Measurements from ENCODE around the gene NPIPB8.
"Not testable (repeated sequence)": the region's sequence is repeated elsewhere in the genome, so short reads cannot be mapped to it uniquely, and the experiment has no call there.

Gene NPIPB8

DNA sequence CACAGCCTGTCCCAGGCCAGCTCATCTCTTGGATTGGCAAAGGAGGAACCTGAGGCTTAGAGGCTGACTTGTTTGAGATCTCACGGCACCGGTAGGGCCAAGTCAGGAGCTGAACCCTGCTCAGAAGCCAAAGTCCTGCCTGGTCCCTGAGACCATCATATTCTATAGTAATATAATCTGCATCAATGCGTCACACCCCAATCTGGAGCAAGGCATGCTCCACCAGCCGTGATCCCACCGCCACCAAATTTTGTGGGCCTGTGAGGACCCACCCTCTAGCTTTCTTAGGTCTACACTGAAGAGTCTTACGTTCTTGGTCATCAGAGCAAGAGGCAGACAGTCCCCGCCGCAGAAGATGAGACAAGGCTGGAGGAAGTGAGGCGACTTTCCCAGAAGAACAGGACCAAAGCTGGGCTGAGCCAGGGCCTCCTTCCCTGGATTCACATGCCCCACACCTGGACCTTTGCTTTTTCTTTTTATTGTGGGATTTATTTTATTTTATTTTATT is 30.7 kb upstream of the NPIPB8 start:
- DNase-seq (ENCODE audit: low spot score): no peak

DNA sequence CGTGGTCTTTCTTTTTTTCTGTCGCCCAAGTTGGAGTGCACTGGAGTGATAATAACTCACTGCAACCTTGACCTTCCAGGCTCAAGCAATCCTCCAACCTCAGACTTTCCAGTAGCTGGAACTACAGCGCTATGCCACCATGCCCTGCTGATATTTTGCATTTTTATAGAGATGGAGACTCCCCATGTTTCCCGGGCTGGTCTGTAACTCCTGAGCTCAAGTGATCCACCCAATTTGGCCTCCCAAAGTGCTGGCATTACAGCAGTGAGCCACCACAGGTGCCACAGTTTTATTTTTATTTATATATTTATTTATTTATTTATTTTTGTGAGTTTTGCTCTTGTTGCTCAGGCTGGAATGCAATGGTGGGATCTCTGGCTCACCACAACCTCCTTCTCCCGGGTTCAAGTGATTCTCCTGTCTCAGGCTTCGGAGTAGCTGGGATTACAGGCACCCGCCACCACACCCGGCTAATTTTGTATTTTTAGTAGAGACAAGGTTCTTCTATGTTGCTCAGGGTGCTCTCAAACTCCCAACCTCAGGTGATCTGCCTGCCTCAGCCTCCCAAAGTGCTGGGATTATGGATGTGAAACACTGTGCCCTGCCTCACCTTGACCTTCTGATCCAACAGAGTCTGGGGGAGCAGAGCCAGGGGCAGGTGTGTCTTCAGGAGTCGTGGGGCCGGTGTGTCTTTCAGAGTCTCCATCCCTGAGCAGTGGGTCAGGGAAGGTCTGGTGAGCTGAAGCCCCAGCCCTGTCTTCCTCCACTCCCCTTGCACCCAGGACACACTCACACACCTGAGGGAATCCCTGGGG is 30.0 kb upstream of the NPIPB8 start:
- DNase-seq (ENCODE audit: low spot score): not testable (repeated sequence)

DNA sequence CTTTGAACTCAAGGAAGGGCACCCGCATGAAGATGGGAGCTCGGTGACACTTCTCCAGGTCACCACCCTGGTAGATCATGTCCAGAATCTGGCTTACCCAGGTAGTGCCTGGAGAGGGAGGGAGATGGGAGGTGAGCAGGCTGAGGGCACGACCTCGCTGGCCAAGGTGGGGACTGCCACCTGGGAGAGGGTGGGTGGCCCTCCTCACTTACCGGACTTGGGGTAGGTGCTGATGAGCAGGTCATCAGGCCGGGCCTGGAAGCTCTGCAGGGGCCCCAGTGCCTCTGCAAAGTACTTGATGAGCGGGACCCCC is 29.4 kb upstream of the NPIPB8 start:
- not testable (repeated sequence) for DNase-seq (ENCODE audit: low spot score)

DNA sequence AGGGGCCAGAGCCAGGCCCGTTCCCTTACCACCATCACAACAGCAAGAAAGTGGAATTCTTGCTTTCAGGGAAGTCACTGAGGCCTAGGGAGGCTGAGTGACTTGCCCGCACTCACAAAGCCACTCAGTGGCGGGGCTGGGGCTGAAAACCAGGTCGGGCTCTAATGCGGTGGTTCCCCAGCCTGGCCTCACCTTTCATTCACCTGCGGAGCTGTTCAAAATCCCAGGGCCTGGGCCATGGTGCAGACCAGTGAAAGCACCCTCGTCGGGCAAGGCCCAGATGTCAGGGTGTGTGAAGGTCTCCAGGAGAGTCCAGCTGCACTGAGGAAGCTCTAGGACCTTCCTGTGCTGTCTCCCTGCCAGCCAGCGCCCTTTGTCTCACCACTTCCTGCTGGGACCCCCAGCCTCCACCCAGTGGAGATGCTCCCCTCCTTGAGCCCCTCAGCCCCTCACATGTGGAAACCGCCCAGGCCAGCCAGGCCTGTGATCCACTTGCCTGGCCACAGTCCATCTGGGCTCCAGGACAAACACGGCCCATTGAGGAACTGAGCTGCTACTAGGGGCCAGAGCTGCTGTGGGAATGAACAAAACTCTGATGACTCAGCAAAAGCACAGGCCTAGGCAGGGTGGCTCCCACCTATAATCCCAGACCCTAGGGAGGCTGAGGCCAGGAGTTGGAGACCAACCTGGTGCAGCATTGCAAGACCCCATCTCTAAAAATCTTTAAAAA is 28.8 kb upstream of the NPIPB8 start:
- DNase-seq (ENCODE audit: low spot score): not testable (repeated sequence)

DNA sequence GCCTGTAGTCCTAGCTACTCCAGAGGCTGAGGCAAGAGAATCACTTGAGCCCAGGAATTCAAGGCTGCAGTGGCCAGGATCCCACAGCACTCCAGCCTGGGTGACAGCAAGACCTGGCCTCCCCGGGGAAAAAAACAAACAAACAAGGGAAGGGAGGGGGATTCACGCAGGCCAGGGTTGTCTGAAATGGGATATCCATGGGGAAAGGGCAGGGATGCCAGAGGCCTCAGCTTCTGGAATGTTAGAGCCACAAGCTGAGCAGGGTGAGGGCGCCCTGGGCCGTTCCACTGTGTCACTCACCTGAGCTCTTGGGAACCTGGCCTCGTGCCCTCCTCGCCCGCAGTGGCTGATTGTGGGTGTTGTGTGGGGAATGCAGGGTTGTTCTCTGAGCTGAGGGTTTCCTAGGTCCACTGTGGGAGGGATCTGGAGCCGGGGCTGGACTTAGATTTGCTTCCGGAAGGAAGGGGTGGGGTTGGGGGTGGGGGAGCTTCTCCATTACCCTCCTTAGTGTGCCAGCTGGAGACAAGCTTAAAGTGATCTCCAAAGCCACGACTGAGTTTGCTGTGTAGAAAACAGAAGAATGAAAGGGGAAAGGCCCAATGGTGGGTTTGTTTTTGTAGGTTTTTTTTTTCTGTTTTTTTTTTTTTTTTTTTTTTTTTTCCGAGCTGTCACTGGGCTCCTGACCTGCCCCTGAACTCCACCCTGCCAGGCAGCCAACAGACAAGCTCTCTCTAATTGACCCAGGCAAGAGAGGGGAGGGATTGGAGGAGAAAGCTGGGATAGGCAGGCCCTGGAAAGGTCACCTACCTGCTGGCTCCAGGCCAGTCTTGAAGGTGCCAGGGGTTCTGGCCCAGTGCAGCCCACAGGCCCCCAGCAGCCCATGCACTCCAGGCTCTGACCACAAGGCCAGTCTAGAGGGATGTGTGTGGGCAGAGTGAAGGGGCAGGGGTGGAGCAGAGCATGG is 28.0 kb upstream of the NPIPB8 start, which contains the start of gene SULT1A1:
Gene SULT1A1 (minus strand): TSS at position 414 of the 964 bp plus-strand sequence. CDS start 1,189 bp downstream, outside the sequence.
- no peak for DNase-seq (ENCODE audit: low spot score)

DNA sequence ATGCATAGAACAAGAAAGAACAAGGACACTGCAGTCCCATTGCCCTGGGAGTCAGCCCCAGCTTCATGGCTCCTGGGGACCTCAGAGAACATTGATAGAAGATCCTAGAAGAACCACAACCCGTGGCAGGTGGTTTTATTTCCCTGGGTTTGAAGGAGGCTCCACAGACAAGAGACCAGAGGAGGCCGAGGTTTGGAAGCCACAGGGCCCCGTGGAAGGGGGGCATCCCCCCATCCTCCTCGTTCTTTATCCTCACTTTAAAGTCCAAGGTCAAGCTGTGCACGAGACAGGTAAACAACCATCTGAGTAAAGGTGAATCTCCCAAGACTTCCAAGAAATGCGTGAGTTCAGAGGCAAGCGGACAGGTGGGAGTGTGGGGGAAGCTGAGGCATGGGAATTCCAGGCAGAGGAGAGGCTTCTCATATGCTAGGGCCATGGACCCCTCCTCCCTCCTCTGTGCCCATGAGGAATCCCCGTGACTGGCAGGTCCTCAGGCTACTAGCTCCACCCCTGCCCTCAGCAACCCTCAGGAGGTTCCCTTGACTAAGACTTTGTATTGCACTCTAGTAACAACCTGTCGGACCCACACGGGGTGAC is 27.2 kb upstream of the NPIPB8 start:
- no peak for DNase-seq (ENCODE audit: low spot score)

DNA sequence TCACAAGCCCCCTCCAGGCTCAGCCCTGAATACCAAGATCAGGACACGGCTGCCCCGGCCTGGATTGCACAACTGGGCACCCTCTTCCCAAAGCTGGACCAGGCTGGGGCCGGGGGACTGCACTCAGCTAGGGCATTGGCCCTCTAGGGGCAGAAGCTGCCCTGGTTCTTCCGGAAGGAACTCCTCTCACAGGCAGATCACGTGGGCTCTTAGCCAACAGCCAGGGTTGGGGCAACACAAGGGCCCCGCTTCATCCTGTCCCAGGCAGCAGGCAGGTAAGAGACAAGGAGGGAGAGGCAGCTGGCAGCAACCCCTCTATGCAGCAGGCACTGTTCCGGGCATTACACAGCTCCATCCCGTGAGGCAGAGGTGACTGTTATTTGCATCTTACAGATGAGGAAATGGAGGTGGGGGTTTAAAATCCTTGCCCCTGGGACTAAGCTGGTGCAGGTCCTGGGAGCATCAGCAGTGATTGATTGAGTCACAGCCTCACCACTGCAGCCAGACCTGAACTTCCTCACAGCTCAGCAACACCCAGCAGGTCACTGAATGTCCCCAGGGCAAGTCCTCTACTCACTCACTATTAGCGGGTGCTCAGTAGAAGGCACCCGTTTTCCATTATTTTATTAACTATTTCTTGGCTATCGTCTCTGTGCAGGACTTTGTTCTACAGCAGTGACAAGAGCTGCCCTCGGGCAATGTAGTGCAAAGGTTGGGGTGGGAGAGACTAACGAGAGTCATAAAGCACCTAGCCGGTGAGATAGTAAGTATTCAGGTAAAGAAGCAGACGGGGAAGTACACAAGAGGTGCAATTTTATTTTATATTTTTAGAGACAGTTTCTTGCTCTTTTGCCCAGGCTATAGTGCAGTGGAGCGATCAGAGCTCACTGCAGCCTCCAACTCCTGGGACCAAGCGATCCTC is 25.2 kb upstream of the NPIPB8 start:
- not testable (repeated sequence) for DNase-seq (ENCODE audit: low spot score)

DNA sequence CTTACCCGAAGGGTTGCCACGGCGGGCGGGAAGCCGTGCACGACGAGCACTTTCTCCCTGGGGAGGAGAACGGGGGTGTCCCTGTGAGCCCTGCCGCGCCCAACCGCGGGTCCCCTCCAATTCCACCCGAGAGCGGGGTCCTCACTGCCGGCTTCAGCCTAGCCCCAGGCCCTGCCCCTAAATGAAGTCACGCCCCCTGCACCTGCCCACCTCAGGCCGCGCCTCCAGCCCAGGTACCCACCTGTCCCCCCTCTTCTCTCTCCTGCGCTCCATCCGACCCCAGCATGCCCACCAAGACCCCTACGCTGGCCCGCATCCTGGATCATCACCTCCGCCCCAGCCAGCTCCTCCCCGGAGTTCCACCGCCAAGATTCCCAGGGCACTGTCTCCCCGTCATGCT is 24.0 kb upstream of the NPIPB8 start:
- DNase-seq (ENCODE audit: low spot score): not testable (repeated sequence)

DNA sequence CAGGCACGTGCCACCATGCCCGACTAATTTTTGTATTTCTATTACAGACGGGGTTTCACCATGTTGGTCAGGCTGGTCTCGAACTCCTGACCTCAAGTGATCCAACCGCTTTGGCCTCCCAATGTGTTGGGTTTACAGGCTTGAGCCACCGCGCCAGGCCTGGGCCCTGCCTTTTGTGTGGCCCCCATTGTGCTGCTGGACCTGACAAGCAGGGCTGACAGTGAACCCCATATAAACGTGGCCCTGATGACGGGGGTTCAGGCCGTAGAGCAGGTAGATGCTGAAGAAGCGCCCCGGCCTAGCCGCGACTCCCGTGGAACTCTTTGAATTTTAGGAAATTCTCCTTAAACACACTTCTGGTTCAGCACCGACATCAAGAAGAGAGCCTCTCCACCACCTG is 23.3 kb upstream of the NPIPB8 start:
- not testable (repeated sequence) for DNase-seq (ENCODE audit: low spot score)

DNA sequence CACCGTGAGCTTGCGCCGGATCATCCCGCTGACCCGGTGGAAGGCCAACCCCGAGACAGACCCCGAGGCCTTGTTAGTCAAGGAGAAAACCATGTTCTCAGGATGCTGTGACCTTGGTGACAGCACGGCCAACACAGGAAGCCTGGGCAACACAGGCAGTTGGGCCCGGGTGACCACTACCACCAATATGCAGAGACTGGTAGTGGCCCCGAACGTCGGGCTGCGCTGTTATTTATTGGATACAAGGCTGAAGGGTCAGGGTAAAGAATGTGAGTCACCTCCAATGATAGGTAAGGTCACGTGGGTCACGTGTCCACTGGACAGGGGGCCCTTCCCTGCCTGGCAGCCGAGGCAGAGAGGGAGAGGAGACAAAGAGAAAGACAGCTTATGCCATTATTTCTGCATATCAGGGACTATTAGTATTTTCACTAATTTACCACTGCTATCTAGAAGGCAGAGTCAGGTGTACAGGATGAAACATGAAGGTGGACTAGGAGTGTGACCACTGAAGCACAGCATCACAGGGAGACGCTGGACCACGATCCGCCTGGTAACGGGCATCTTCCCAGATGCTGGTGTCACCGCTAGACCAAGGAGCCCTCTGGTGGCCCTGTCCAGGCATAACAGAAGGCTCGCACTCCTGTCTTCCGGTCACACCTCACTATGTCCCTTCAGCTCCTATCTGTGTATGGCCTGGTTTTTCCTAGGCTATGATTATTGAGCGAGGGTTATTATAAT is 22.2 kb upstream of the NPIPB8 start:
- peak; percentile 8 for DNase-seq (ENCODE audit: low spot score)

DNA sequence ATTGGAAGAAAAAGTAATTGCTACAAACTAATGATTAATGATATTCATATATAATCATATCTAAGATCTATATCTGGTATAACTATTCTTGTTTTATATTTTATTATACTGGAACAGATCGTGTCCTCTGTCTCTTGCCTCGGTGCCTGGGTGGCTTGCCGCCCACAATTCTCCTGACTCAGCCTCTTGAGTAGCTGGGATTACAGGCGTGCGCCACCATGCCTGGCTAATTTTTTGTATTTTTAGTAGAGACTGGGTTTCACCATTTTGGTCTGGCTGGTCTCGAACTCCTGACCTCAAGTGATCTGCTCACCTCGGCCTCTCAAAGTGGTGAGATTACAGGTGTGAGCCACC is 21.7 kb upstream of the NPIPB8 start:
- not testable (repeated sequence) for DNase-seq (ENCODE audit: low spot score)

DNA sequence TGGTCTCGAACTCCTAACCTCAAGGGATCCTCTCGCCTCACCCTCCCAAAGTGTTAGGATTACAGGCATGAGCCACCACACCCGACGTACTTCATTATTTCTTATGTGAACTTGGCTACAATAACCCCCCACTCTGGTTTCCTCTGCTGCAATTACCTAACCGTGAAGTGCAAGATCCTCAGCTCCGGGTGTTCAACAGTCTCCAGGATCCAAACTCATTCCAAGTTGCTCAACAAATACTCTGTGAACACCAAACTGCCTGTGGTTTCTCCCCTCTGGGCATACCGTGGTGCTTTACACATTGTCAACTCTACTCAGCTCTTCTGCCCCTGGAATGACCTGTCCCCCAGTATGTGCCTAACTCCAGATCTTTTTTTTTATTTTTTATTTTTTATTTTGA is 21.2 kb upstream of the NPIPB8 start:
- no peak for DNase-seq (ENCODE audit: low spot score)

DNA sequence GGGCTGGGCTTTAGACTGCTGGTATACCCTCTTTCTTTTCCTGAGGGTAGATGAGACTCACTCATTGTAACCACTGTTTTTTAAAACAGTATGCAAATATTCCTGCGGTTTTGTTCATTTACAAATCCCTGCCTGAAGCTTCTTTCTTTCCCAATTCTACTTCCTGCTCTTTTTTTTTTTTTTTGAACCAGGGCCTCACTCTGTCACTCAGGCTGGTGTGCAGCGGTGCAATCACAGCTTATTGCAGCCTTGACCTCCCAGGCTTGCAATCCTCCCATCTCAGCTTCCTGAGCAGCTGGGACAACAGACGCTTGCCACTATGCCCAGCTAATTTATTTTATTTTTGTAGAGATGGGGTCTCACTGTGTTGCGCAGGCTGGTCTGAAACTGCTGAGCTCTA is 20.0 kb upstream of the NPIPB8 start:
- no peak for DNase-seq (ENCODE audit: low spot score)

DNA sequence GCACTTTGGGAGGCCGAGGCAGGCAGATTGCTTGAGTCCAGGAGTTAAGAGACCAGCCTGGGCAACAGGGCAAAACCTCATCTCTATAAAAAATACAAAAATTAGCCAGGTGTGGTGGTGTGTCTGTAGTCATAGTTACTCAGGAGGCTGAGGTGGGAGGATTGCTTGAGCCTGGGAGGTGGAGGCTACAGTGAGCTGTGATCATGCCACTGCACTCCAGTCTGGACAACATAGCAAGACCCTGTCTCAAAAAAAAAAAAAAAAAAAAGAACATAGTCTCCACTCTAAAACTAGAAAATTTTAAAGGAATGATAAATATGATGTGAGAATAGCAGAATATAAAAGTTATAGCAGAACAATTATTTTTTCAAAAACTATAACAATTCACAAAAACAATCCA is 17.5 kb upstream of the NPIPB8 start:
- not testable (repeated sequence) for DNase-seq (ENCODE audit: low spot score)

DNA sequence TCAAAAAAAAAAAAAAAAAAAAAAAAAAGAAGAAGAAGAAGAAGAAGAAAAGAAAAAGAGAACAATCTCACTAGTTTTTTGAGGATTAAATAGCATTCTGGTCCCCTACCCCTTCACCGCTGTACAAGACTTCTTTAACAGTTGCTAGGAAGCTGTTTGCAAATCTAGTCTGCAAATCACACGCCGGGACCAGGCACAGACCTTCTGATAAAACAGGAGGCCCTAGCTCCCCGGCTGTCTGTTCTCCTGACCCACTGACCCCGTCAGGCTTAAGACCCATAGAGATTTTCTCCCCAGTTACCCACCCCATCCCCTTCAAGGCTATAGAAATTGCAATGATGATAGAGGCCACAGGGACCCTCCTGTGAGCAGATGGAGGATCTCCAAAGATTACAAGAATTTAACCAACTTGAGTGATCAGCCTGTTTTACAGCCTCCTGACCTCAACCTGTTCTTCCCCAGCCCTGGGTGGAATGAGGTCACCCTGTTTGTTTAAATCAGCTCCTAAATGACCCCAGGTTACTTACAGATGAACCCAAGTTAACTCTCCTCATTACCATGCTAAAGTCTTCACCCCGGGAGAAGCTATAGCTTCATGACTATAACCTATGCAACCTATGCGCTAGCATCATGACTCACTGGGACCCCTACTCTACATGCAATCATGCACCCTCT is 16.2 kb upstream of the NPIPB8 start:
- no peak for DNase-seq (ENCODE audit: low spot score)

DNA sequence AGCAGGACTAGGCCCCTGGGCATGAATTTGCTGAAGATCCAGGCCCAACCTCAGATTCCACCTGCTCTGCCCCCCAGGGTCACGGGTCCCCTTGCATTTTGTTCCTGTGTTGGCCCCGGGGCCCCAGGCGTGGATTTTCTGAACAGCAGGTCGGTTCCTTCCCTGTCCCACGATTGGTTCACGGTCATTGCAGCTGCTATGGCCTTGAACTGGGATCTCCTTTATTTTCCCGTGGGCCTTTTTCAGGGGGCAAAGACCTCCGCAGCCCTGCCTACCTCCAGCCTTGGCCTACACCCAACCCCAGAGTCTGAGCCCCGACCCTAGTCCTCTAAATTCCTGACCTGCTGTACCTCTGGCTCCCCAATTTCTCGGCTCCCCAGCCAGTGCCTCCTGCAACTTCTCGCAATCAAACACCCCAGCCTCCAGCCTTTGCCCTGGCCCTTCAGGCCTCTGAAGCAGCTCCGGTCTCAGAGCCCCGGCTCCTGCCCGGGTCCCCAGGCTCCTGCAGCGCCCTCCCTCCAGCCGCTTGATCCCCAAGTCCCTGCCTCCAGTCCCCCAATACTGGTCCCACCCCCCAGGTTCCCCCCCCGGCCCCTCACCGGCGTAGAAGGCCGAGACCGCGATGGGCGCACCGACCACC is 15.2 kb upstream of the NPIPB8 start:
- not testable (repeated sequence) for DNase-seq (ENCODE audit: low spot score)

DNA sequence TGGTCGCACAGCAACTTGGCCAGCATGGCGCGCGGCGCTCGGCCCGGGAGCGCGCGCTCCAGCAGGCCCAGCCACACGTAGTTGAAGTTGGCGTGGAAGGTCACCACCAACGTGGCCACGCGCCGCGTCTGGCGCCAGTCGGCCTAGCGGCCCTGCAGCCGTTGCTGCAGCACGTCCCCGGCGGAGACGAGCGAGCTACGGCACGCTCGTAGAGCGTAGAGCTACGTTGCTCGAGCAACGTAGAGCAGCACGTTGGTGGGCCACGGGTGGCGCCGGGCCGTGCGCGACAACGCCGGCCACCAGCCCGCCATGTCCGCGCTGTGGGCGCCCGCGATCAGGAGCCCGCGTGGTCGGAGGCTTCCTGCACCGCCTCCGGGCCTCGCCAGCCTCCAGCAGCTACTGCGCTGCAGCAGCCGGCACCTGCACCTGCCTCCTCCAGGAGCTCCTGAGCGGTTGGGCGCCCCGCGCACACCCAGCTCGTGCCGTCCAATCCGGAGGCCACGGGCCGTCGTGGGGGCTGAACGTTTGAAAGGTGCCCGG is 14.6 kb upstream of the NPIPB8 start:
- DNase-seq (ENCODE audit: low spot score): no peak

DNA sequence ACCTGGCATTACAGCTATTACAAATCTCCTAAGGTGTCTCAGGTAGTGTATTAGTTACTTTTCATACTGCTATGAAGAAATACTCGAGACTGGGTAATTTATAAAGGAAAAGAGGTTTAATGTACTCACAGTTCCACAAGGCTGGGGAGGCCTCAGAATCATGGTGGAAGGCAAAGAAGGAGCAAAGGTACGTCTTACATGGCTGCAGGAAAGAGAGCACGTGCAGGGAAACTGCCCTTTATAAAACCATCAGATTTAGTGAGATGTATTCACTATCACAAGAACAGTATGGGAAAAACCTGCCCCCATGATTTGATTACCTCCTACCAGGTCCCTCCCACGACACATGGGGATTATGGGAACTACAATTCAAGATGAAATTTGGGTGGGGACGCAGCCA is 7.0 kb upstream of the NPIPB8 start:
- DNase-seq (ENCODE audit: low spot score): not testable (repeated sequence)

Measured in hematopoietic multipotent progenitor cell treated with erythropoietin and hydrocortisone succinate and interleukin-3 and kit ligand, for 17 days (in vitro differentiated cells).